Endodermal cell (in vitro differentiated cells): ENCODE results near the gene OCRL. TPM values are rescaled to one million over a fixed set of nuclear protein-coding genes. Genes with fewer than 3 reads are reported as not detected.

Source experiments
- DNase-seq: peaks from one replicate; pipeline ENCODE4 v3.0.0-alpha.2; 2017
- H3K27ac ChIP-seq: 2 replicates; pipeline ENCODE4 v1.5.1; 2013; ENCODE audit warnings: mild to moderate bottlenecking, low read depth, low read length, moderate library complexity
- H3K27me3 ChIP-seq: 2 replicates; pipeline ENCODE4 v1.6.1; 2013; ENCODE audit warnings: mild to moderate bottlenecking, low read length, moderate library complexity; ENCODE audit not compliant: insufficient read depth, control insufficient read depth, poor library complexity, severe bottlenecking
- H3K36me3 ChIP-seq: 2 replicates; pipeline ENCODE4 v1.7.0; 2013; ENCODE audit warnings: mild to moderate bottlenecking, low read length, moderate library complexity; ENCODE audit not compliant: control insufficient read depth, insufficient read depth
- H3K4me1 ChIP-seq: one replicate; pipeline ENCODE4 v1.7.0; 2013; ENCODE audit warnings: low read length; ENCODE audit not compliant: control insufficient read depth, insufficient read depth
- H3K4me3 ChIP-seq: 2 replicates; pipeline ENCODE4 v1.5.1; 2013; ENCODE audit warnings: mild to moderate bottlenecking, low read length, moderate library complexity
- H3K9ac ChIP-seq: 2 replicates; pipeline ENCODE4 v1.6.1; 2013; ENCODE audit warnings: mild to moderate bottlenecking, low read length, moderate library complexity; ENCODE audit not compliant: poor library complexity, severe bottlenecking; ENCODE audit errors: extremely low read depth
- H3K9me3 ChIP-seq: 2 replicates; pipeline ENCODE4 v1.6.1; 2013; ENCODE audit warnings: mild to moderate bottlenecking, low read length, moderate library complexity; ENCODE audit not compliant: control insufficient read depth
- H3K27ac Mint-ChIP-seq: 2 replicates; pipeline ENCODE4 v1.8.0; 2020; ENCODE audit warnings: mixed read lengths
- H3K27me3 Mint-ChIP-seq: 2 replicates; pipeline ENCODE4 v1.8.0; 2021; ENCODE audit warnings: mild to moderate bottlenecking, mixed read lengths; ENCODE audit not compliant: insufficient read depth
- H3K36me3 Mint-ChIP-seq: 2 replicates; pipeline ENCODE4 v1.8.0; 2020; ENCODE audit warnings: low read depth, mixed read lengths
- H3K4me1 Mint-ChIP-seq: 2 replicates; pipeline ENCODE4 v1.8.0; 2020; ENCODE audit warnings: mixed read lengths
- H3K4me3 Mint-ChIP-seq: 2 replicates; pipeline ENCODE4 v1.8.0; 2020; ENCODE audit warnings: mild to moderate bottlenecking, moderate library complexity, mixed read lengths
- H3K9me3 Mint-ChIP-seq: 2 replicates; pipeline ENCODE4 v1.8.0; 2020; ENCODE audit warnings: mild to moderate bottlenecking, mixed read lengths
- CTCF ChIP-seq: fragments of 200-600 bp; sonication (generic); conservative IDR thresholded peaks from 2 replicates; pipeline ENCODE4 v1.5.0; 2021; ENCODE audit warnings: antibody characterized with exemption, mild to moderate bottlenecking
- WGBS, 2 experiments: methylation state at CpG; one replicate each; pipeline versions ENCODE4 v1.1.5 to v1.1.7; 2013; ENCODE audit warnings: missing lambda C conversion rate in 2 of 2, mixed read lengths in 1 of 2; ENCODE audit not compliant: insufficient coverage in 1 of 2, insufficient read length in 1 of 2; 5-methylcytosine and 5-hydroxymethylcytosine counted together
- total RNA-seq, 2 donors: library from RNA; stranded (reverse); fragmentation: NEBNext Ultra II Directional in 1 of 2; extraction: Animal tissue kit (Norgen Biotek cat#: 25700) in 1 of 2; gene quantifications; 2 replicates in 1 of 2; 3 replicates in 1 of 2; pipeline ENCODE4 v1.2.1, GENCODE V29; 2021

Gene OCRL
- total RNA-seq, 2 donors from 2014 or later, result 14.2 to 27.0 TPM

- DNase-seq, result peak; percentile 64
- Histone ChIP-seq H3K27me3 (no peaks in the 10 kb centered on the region), H3K9ac (peak overlapping the region; percentile 39), H3K4me1 (no peaks in the 10 kb centered on the region), H3K9me3 (no peaks in the 10 kb centered on the region), H3K27ac (no peak overlapping the region), H3K4me3 (peak overlapping the region; percentile 81), H3K36me3 (no peaks in the 10 kb centered on the region)
- H3K27me3 Mint-ChIP-seq, result no peaks in the 10 kb centered on the region
- peaks cover 24% of the 10 kb centered on the region for H3K4me1 Mint-ChIP-seq
- peak overlapping the region; percentile 70 for H3K4me3 Mint-ChIP-seq
- H3K36me3 Mint-ChIP-seq, result peaks cover 10% of the 10 kb centered on the region
- no peak for TF ChIP-seq CTCF
- peak overlapping the region; percentile 15 for H3K27ac Mint-ChIP-seq
- no peaks in the 10 kb centered on the region for H3K9me3 Mint-ChIP-seq
- WGBS, 2 experiments, result 4% methylated on average over 9 of the region's 14 CpGs; no CpG with 5 or more reads in 1 of the 2 experiments
Measured at GRCh38 chrX:129540722-129541184, 694 bp downstream of the OCRL start.

GRCh38 chrX:129544780-129545179, 4.7 kb downstream of the OCRL start:
- Histone ChIP-seq H3K4me1 (no peaks in the 10 kb centered on the region), H3K4me3 (no peak overlapping the region), H3K9me3 (no peaks in the 10 kb centered on the region), H3K36me3 (peaks cover 18% of the 10 kb centered on the region), H3K9ac (no peak overlapping the region), H3K27me3 (no peaks in the 10 kb centered on the region), H3K27ac (no peak overlapping the region)
- Mint-ChIP-seq H3K4me3 (no peak overlapping the region), H3K9me3 (no peaks in the 10 kb centered on the region), H3K4me1 (peaks cover 21% of the 10 kb centered on the region), H3K27ac (no peak overlapping the region), H3K36me3 (peaks cover 36% of the 10 kb centered on the region), H3K27me3 (no peaks in the 10 kb centered on the region)
- no peak for TF ChIP-seq CTCF
- DNase-seq, result no peak
- no CpG with 5 or more reads among the region's 2 CpGs for WGBS, 2 experiments

- TF ChIP-seq CTCF, result no peak
- Mint-ChIP-seq H3K9me3 (no peaks in the 10 kb centered on the region), H3K4me1 (peaks cover 21% of the 10 kb centered on the region), H3K27ac (no peak overlapping the region), H3K36me3 (peaks cover 38% of the 10 kb centered on the region), H3K27me3 (no peaks in the 10 kb centered on the region), H3K4me3 (no peak overlapping the region)
- no peaks in the 10 kb centered on the region for H3K27me3 ChIP-seq
- H3K4me1 ChIP-seq, result no peaks in the 10 kb centered on the region
- H3K9me3 ChIP-seq, result no peaks in the 10 kb centered on the region
- 100% methylated on average over 1 of the region's 1 CpG; no CpG with 5 or more reads in 1 of the 2 experiments for WGBS, 2 experiments
- H3K36me3 ChIP-seq, result peaks cover 18% of the 10 kb centered on the region
- H3K27ac ChIP-seq, result no peak overlapping the region
- no peak for DNase-seq
- no peak overlapping the region for H3K4me3 ChIP-seq
- no peak overlapping the region for H3K9ac ChIP-seq
Measured at GRCh38 chrX:129545408-129545807, 5.3 kb downstream of the OCRL start.
